Heart right ventricle (tissue), 16 donors: ENCODE results near the gene SIRPB1. TPM values are rescaled to one million over a fixed set of nuclear protein-coding genes. Genes with fewer than 3 reads are reported as not detected.
A peak's percentile ranks its signal among the peaks of the same experiment; 100 is the strongest.

Experiments used
- ATAC-seq, 8 donors: fragments of 200-7000 bp; cut with Tn5 transposase; one replicate each; pipeline ENCODE4 v1.9.1; 2020; ENCODE audit warnings: mild to moderate bottlenecking in 8 of 8, moderate library complexity in 8 of 8, moderate number of reproducible peaks in 1 of 8
- DNase-seq, 2 donors: peaks; one replicate each; pipeline ENCODE4 v3.0.0-alpha.2; 2020
- H3K27ac ChIP-seq, 10 donors: fragments of 200-600 bp; sonication (generic) in 2 of 10; one replicate each; pipeline versions ENCODE4 v1.5.0 to v1.8.0; 2020 to 2022; ENCODE audit warnings: mild to moderate bottlenecking in 3 of 10
- H3K27me3 ChIP-seq, 7 donors: fragments of 200-600 bp; one replicate each; pipeline ENCODE4 v1.8.0; 2021 to 2022; ENCODE audit warnings: mild to moderate bottlenecking in 2 of 7
- H3K36me3 ChIP-seq, 9 donors: fragments of 200-600 bp; sonication (generic) in 1 of 9; one replicate each; pipeline versions ENCODE4 v1.5.0 to v1.8.0; 2020 to 2022; ENCODE audit warnings: mild to moderate bottlenecking in 2 of 9
- H3K4me1 ChIP-seq, 9 donors: fragments of 200-600 bp; sonication (generic) in 1 of 9; one replicate each; pipeline versions ENCODE4 v1.5.0 to v1.8.0; 2020 to 2022; ENCODE audit warnings: mild to moderate bottlenecking in 4 of 9
- H3K4me3 ChIP-seq, 10 donors: fragments of 200-600 bp; sonication (generic) in 2 of 10; one replicate each; pipeline versions ENCODE4 v1.5.0 to v1.8.0; 2020 to 2022; ENCODE audit warnings: mild to moderate bottlenecking in 7 of 10, moderate library complexity in 2 of 10
- H3K9me3 ChIP-seq, 11 donors: fragments of 200-600 bp in 10 of 11; sonication (generic) in 2 of 11; one replicate each; pipeline versions ENCODE4 v1.5.0 to v1.8.0; 2013 to 2022; ENCODE audit warnings: mild to moderate bottlenecking in 2 of 11, control low read depth in 1 of 11, moderate library complexity in 1 of 11
- CTCF ChIP-seq, 9 donors: fragments of 200-600 bp; sonication (generic) in 2 of 9; IDR thresholded peaks; one replicate each; pipeline versions ENCODE4 v1.5.0 to v1.8.0; 2021 to 2022; ENCODE audit warnings: antibody characterized with exemption in 9 of 9, mild to moderate bottlenecking in 5 of 9, moderate library complexity in 1 of 9
- WGBS, 2 donors: extraction: QIAGEN DNeasy Blood & Tissue Kit; methylation state at CpG; one replicate each; pipeline ENCODE4 v1.1.7; 2013; ENCODE audit warnings: inconsistent platforms in 1 of 2; 5-methylcytosine and 5-hydroxymethylcytosine counted together
- intact Hi-C, 10 donors: fragments of 100-400 bp; cut with DNase I; formaldehyde crosslinking; loops; one replicate each; pipeline versions ENCODE4 v1.11.1 to v1.14.2; 2022
- polyA plus RNA-seq, 2 donors: library from polyadenylated mRNA; stranded (reverse); fragments of 200-250 nt; gene quantifications; one replicate each; pipeline ENCODE4 v1.2.3, GENCODE V29; 2013
- total RNA-seq, 10 donors: library from RNA; stranded (reverse); fragmentation: NEBNext Ultra II Directional in 3 of 10; extraction: Animal tissue kit (Norgen Biotek cat#: 25700) in 3 of 10; gene quantifications; one replicate each; pipeline versions ENCODE4 v1.2.1 to v1.2.4, GENCODE V29; 2021 to 2023
- donor health status: Arrhythmogenic right ventricular cardiomyopathy.
- donor health status: ischemic (EF 13 %, LVEDD 7.1; RV severe dilation, severe dysfunction).
- donor health status: healthy with polysubstance abuse.
- donor health status: DM: no; HTN: yes; CAD: no.
- donor health status: DM: no; HTN: no; CAD: no.
- donor health status: ischemic (EF 25% LVEDD 6.9; RV normal size, moderate dysfunction).
- donor health status: ischemic (EF 25% LVEDD 5.7; RV mildly dilated, moderate dysfunction).
- donor health status: healthy.
- donor health status: DM: yes; HTN: yes; CAD: no.
- donor health status: Ischemic cardiomyopathy.
- donor health status: ischemic (EF 35%, LVEDD 5.7; RV mildly dilated, moderate dysfunction).
- donor health status: nonischemic (EF 11% LVEDD 7.7; RV severe dilation, severe dysfunction).
- donor health status: DM: yes; HTN: yes; CAD: no.
- donor health status: PGD.
- donor health status: ischemic (EF 29% LVEDD 5.4; RV normal size, mild dysfunction).
- donor health status: nonischemic (EF 23%, LVEDD 6.1; RV moderate dilation, normal function).

SIRPB1 gene
- total and polyA plus RNA-seq, 12 donors, result 0.14 to 6.9 (median 0.99) TPM; not detected in 1

DNA sequence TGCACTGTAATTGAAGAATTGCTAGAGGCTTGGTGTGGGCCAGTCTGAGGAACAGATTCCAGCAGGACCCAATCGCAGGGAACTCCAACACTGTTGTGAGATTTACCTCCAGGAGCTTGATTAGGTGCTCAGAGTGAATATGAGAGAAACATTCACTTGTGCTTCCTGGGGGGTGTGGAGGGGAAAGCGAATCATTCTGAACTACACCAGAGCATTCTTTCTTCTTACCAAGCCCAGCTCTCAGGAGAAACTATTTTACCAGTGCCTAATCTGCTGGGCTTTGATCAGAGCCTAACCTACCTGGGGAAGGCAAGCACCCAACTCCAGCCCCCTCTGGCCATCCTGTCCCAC is 7.4 kb upstream of the SIRPB1 start:
- WGBS, 2 donors, result 77 to 86% methylated on average over 2 of the region's 2 CpGs
- DNase-seq, result no peak
- no peak overlapping the region for H3K4me3 ChIP-seq
- peaks cover 0 to 45% (median 0%) of the 10 kb centered on the region in 9 donors for H3K4me1 ChIP-seq
- no peak overlapping the region for H3K27ac ChIP-seq
- no peak for TF ChIP-seq CTCF (IDR thresholded peaks at IDR 0.05)
- no peaks in the 10 kb centered on the region for H3K9me3 ChIP-seq
- intact Hi-C loops, result no loop called here
- H3K27me3 ChIP-seq, result peaks cover 0 to 21% (median 11%) of the 10 kb centered on the region in 7 donors
- no peaks in the 10 kb centered on the region for H3K36me3 ChIP-seq
- no peak for ATAC-seq

GRCh38 chr20:1626528-1627199 is 6.9 kb upstream of the SIRPB1 start:
- H3K27ac ChIP-seq, result no peak overlapping the region
- 68 to 70% methylated on average over 3 of the region's 3 CpGs for WGBS, 2 donors
- DNase-seq (no peak), ATAC-seq (no peak)
- no peaks in the 10 kb centered on the region for H3K9me3 ChIP-seq
- no peak overlapping the region for H3K4me3 ChIP-seq
- H3K4me1 ChIP-seq, result peaks cover 0 to 48% (median 0%) of the 10 kb centered on the region in 9 donors
- no peak for TF ChIP-seq CTCF (IDR thresholded peaks at IDR 0.05)
- H3K36me3 ChIP-seq, result no peaks in the 10 kb centered on the region
- H3K27me3 ChIP-seq, result peaks cover 0 to 21% (median 11%) of the 10 kb centered on the region in 7 donors
- intact Hi-C loops, result no loop called here

DNA sequence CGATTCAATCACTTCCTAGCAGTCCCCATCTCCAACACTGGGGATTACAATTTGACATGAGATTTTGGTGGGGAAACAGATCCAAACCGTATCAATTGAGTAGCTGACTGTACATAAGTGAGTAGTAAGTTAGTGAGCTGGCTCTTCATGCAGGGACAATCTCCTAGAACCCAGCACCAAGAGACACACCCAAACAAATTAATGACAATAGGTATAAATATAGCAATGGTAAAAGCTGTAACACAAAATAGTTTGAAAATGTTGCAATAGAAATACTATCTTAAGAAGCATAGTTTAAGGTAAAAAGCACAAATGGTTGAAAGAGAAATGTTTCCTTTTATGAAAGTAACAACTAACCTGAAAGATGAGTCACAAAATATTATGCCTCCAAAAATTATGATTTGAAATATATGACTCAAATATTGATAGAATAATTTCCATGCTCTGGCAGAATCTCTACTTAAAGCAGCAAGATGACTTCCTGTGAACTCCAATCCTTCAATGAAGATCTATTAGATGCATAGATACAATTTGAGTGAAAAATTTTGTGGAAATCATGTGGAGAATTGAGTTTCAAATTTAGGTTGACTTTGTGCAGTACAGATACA is 5.4 kb upstream of the SIRPB1 start:
- H3K4me3 ChIP-seq, result no peak overlapping the region
- no peak for ATAC-seq
- H3K36me3 ChIP-seq, result no peaks in the 10 kb centered on the region
- H3K9me3 ChIP-seq, result no peaks in the 10 kb centered on the region
- peaks cover 0 to 59% (median 0%) of the 10 kb centered on the region in 9 donors for H3K4me1 ChIP-seq
- TF ChIP-seq CTCF (IDR thresholded peaks at IDR 0.05), result no peak
- peaks cover 0 to 21% (median 11%) of the 10 kb centered on the region in 7 donors for H3K27me3 ChIP-seq
- no peak for DNase-seq
- 64 to 67% methylated on average over 2 of the region's 2 CpGs for WGBS, 2 donors
- H3K27ac ChIP-seq, result no peak overlapping the region
- intact Hi-C loops, result no loop called here

DNA sequence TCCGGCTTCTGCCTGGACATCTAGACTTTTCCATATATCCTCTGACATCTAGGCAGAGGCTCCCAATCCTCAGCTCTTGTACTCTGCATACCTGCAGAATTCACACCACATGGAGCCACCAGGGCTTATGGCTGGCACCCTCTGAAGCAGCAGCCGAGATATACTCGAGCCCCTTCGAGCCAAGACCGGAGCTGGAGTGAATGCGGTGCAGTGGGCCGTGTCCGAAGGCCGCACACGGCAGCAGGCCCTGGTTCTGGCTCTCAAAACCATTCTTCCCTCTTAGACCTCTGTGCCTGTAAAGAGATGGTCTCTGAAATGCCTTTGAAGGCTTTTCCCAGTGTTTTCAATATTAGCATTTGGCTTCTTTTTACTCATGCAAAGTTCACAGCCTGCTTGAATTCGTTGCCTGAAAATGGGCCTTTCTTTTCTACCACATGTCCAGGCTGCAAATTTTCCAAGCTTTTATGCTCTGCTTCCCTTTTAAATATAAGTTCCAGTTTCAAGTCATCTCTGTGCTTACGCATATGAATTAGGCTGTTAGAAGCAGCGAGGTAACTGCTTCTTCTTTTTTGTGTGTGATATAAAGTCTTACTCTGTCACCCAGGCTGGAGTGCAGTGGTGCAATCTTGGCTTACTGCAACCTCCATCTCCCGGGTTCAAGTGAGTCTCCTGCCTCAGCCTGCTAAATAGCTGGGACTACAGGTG is 3.8 kb upstream of the SIRPB1 start:
- no peak for ATAC-seq
- Histone ChIP-seq H3K27me3 (peaks cover 0 to 11% (median 4%) of the 10 kb centered on the region in 7 donors), H3K27ac (peak overlapping the region in 1 of 10 donors; percentile 79), H3K4me3 (no peak overlapping the region), H3K36me3 (no peaks in the 10 kb centered on the region), H3K9me3 (peaks cover 0 to 10% (median 0%) of the 10 kb centered on the region in 11 donors), H3K4me1 (peaks cover 0 to 65% (median 0%) of the 10 kb centered on the region in 9 donors)
- no peak for TF ChIP-seq CTCF (IDR thresholded peaks at IDR 0.05)
- 88 to 91% methylated on average over 14 of the region's 14 CpGs for whole genome bisulfite sequencing, 2 donors
- intact Hi-C loops, result no loop called here
- no peak for DNase-seq
